HCEC 1CT (cell line): ENCODE data around the gene NYNRIN.

Source experiments
- DNase-seq: peaks from one replicate; pipeline ENCODE4 v3.0.0-alpha.2; 2017

The NYNRIN gene

DNA sequence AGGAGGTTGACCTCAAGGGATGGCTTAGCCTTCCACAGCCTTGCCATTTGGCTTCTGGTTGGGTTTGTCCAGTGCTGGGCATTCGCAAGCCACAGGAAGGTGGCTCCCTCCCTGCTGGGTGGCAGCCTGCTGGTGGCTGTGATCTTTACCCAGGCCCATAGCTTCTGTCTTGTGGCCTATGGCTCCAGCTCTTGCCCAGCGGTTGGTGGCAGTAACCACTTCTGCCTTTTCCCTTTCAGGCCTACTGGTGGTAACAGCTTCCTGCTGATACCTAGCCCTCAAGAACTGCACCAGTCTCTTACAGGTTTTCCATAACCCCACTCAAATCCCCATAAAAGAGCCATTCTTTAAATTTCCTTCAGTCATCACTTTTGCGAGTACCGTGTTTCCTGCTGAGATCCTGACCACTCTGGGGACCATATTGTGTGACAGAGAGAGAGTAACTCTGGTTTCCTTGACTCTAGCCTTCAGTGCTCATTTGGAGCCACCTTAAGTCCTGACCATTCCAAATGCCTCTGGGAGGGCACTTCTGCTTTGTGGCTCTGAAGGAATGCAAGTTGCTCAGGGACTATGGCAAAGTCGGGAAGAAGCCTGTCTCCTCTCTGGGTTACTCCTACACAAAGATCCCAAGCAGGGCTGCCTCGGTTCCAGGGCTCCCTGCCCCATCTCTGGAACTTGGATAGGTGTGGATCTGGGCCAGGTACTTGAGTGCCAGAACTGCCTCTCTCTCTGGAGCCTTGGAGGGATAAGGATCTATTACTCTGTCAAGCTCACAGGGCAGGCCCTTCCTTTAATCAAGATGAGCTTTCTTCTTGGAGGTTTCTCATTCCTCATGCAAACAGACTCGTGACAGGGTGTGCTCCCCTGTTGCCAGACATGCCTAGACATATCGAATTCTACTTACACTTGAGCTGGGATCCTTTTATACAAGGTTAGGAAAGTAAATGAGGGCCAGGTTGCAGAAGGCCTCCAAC, 2.9 kb upstream of the NYNRIN start:
- no peak for DNase-seq

DNA sequence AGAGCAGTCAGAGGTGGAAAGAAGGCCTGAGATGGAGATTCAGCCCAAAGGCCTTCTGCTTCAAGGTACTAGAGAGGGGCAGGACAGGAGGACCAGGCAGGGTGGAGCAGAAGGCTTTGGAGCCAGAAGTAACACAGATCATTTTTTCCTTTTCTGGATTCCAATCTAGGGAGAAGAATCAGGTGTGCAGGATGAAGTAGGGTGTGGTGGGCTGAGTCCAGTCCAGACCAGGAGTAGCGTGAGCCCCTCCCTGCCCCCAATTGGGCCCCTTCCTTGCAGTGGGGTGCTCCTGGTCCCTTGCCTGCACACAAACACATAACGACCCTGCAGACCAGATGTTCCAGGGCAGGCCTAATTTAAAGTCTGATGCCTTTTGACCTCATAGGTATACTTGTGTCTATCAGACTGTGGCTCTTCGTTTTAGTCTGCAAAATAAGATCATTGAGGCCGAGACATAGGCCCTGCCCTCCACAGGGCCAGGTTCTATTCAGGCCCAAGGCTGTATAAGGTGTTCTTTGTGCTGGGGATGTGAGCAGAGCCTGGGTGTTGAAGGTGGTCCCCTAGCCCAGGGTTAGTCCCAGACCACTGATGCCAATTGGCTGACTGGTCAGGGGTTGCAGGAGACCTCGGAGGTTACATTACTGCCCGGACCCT, 1.0 kb upstream of the NYNRIN start:
- DNase-seq, result no peak

DNA sequence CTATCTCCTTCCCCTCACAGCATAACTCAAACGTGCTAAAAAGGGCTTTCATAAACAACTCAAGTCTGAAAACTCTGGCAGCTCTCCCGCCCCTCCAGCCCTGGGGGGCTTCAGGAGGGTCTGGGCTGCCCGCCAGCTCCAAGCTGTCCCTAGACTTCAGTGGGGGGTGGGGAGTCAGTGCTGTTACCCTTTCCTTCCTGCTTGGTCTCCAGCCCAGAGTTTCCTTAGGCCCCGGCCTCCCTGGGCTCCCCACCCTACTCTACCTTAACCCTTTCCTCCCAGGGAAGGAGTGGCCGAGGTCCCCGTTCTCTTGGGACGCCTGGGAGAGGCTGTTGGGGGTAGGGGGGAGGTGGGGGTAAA, 530 bp upstream of the NYNRIN start:
- DNase-seq, result no peak

DNA sequence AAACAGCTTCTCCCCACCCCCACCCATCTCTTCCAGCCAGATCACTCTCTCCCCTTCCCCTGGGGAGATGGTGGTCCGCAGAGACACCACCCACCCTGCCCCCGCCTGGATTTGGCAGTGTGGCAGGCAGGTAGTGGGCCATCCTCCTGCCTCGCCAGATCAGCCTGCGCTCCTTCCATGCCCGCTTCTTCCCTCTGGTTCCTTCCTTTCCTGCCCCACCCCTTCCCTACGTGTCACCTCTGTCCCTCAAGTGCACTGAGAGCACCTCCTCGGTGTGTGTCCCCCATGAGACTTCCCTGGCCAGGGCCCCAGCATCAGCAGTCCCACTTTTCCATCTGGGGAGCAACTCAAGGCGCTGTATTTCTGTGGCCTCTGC, 632 bp downstream of the NYNRIN start:
- DNase-seq, result no peak

DNA sequence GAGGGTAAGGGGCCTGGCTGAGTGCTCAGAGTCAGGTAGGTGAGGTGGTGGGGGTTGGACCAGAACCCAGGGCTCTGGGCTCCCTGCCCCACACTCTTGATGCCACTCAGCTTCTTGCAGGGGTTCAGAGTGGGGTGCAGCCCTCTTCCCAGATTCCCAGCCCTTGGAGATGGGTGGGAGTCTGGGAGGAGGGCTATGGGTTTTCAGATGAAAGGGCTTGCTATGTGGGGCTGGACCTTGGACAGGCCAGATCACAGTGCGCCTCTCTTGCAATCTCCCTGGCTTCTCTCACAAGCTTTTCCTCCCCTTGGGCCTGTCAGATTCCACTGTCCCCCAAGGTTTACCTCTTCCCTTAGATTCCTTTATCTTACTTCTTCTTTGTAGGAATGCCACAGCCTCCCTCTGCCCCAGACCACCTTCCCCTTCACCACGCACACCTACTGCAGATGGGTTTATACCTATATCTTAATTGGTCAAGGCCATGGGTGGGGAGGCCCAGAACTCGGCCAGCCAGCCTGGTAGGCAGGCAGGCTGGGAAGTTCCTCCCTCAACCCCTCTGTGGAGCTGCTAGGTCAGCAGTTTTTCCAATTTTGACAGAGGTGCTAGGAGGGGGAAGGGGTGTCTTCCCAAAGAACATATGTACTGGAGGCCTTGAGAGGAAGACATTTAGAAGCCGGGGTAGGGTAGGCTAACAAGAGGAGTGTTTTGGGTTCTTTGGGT, 1.4 kb downstream of the NYNRIN start:
- DNase-seq, result no peak

DNA sequence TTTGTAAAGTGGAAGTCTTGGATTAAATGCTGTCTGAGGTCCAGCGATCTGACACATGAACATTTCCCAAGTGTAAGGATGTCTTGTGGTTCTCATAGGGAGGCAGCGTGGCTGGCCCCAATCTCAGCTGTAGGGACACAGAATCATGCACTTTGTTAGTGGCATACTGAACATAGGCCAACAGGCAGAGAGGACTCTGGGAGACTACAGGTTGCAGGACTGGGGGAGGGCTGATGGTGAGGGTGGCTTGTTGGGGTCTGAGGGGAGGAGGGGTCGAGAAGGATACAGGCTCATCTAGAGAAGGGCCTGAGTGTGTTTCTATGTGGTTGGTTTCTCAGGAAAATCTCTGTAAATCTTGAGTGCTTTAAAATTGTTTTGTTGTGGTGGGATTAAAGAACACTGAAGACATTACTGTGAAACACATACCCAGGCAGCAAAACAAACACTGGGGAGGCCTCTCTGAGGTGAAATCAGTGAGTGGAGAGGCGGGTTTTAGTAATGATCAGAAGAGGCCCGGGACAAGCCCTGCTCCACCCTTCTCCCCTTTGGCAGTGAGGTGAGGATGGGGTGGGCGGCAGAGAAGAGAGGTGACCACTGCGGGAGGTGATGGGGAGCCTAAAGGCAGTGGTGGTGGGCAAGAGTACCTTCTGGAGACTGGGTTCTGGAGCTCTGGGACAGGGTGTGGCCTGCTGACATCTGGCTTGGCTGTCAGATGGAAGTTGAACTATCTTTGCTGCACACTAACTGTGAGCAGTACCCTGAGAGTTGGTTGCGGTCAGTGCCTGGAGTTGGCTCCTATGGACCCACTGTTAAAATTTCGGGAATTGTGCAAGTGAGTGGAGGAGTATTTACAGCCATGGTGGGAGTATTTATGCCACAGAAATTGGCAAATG, 3.3 kb downstream of the NYNRIN start:
- no peak for DNase-seq

DNA sequence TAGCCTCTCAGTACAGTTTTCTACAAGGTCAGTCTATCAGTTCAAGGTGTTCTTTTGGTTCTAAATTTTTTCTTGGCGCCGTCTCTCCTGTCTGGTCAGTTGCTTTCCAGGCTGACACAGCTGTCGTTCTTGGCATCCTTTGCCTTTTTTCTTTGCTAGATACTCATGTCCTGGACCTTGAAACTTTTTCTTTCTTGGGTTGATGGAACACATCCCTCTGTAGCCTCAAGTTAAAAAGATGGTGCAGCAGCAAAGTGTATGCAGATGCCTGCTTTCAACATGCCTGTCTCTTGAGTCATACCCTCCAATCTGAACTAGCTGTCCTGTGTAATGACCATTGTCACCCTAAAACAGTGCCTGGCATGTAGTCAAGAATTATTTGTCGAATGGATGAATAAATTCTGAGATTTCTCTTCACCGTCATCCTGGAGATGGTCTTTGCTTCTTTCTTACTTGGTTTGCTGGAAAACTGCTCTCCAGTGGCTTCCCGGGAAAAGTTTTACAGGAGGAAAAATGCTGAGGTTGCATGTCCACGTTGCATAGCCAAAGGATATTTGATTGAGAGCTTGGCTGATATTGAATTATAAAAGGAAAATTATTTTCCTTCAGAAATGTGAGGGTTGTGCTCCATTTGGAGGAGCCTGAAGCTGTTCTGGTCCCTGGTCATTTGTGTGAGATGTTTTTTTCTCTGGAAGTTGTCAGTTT, 4.6 kb downstream of the NYNRIN start:
- DNase-seq, result peak; percentile 21

DNA sequence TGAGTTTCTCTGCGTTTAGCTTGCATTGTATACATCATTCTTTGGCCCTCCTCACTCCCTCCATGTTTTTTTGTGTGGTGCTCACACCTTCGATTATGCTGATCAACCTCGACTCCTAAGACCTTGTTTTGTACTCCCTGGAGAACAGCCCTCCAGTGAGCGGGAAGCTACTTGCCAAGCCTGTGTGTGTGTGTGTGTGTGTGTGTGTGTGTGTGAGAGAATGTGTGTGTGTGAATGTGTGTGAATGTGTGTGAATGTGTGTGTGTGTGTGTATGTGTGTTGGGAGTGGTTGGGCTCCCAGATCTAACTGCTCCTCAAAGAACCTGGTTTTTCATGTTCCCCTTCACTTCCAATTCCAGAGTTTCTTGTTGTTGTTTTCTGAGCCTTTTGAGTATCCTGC, 6.0 kb downstream of the NYNRIN start:
- no peak for DNase-seq

DNA sequence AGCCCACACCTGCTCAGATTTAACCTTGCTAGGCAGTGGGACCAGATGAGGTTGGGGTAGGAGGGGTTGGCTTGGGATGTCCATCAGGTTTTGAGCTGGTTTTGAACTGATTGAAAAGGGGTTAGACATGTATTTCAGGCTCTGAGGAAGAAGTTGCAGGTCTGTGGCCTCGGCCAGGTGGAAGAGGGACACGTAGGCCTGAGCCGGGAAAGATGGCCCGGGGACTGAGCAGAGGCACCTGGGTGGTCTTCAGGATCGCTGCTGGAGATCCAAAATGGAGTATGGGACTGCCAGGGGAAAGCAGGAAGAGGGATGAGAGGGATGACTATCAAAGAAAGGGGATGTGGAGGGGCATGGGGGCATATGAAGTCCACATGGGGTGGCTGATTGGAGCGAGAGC, 7.6 kb downstream of the NYNRIN start:
- no peak for DNase-seq

DNA sequence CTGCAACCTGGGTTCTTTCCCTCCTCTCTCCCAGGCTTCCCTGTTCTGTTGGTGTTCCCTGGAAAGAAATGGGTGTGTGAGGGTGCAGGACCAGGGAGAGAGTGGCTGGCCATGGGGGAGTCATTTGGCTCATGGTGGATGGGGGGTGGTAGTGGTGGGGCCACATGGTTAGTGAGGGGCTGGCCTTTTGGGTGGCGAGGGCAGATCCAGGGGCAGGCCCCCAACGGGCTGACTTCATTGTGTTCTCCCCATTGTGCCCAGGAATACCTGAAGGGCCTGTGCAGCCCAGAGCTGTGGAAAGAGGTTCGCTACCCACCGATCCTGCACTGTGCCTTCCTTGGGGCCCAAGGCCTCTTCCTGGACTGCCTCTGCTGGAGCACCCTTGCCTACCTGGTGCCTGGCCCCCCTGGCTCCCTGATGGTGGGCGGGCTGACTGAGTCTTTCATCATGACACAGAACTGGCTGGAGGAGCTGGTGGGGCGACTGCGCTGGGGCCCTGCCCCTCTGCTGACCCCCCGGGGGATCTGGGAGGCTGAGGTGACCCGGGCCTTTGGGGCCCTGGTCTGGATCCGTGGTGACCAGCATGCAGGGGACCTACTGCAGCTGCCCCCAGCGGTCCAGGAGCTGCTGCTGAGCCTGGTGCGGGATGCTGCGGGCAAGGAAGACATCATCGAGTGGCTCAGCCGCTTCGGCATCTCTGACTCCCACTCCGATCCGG, 9.0 kb downstream of the NYNRIN start:
- DNase-seq, result no peak

DNA sequence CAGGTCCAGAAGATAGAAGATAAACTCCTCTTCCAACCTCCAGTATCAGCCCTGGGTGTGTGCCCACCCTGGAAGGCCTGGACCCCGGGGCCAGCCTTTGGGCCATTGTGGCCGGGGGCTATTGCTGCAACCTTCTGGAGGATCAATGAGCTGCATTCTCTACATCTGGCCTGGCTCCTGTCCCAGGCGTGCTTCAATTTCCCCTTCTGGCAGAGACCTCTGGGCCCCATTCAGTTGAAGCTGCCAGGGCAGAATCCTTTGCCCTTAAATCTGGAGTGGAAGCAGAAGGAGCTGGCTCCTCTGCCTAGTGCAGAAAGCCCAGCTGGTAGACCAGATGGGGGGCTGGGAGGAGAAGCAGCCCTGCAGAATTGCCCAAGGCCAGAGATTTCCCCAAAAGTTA, 10.0 kb downstream of the NYNRIN start:
- no peak for DNase-seq

DNA sequence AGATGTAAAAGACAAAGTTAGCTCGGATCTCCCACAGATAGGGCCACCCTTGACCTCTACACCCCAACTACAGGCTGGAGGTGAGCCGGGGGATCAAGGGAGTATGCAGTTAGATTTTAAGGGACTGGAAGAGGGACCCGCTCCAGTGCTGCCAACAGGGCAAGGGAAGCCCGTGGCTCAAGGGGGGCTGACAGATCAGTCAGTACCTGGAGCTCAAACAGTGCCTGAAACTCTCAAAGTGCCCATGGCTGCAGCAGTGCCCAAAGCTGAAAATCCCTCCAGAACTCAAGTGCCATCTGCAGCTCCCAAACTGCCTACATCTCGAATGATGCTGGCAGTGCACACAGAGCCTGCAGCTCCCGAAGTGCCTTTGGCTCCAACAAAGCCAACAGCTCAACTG, 10.4 kb downstream of the NYNRIN start:
- DNase-seq, result no peak

DNA sequence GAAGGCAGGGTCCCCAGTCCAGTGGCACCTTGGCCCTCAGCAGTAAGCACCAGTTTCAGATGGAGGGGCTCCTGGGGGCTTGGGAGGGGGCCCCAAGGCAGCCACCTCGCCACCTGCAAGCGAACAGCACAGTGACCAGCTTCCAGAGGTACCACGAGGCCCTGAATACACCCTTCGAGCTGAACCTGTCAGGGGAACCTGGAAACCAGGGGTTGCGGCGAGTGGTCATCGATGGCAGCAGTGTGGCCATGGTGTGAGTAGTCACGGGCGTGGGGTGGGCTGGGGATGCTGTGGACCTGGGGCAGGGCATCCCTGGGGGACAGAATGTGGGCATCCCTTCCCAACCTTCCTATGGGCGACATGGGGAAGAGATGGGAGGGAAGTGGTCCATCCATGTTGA, 11.2 kb downstream of the NYNRIN start:
- DNase-seq, result no peak

DNA sequence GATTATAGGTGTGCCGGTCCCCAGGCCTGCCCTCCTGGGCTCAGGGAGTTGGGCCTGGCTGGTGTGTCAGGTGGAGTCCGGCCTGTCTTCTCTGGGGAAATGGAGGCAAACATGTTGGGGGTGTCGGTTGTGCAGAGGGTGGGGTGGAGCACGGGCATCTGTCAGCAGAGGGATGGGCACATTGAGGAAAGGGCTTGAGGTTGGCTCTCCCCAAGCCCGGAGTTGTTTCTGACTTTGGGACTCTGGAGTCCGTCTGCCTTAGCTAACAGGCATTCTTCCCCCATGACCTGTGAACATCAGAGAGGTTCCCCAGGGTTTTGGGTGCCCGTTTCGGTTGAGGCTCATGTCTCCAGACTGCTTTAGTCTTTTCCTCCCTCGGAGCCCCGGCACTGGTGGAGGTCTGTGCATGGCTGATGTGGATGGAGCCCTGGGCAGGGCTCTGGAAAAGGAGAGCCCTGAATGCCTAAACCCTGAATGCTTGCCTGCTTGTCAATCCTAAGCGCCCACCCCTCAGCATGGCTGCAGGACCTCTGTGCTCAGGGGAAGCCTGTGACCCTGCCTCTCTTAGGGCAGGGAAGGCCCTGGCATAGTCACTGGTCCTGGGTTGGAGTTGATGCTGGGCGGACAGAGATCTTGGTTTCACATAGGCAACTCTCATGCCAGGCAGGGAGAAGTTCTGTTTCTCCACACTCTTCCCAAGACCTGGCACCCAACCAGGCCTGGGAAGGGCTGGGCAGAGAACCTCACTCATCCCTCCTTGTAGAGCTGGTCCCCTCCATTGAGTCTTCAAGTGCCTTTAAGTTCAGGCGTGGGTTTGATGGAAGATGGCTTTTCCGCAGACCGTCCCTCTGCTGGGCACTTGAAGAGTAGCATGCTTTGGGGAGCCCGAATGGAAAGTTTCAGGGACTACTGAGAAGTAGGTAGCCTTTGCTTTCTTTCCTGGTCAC, 12.9 kb downstream of the NYNRIN start:
- DNase-seq, result peak; percentile 55

DNA sequence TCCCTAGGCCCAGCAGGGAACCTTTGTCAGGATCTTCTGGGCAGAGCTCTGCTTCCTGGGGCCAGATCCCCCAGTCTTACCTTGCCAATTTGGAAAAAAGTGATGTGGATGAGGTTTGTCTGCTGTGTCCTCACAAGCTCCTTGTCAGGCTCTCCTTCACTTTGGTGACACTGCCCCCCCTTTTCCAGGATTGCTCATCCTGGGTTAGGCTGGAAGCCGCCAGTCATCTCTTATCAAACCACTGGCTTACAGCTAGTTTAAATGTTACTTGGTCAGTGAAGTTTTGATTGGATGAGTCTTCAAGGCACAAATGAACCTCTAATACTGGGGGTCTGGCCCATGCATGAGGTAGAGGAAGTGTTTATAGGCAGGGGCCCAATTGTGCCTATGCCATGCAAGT, 15.3 kb downstream of the NYNRIN start:
- DNase-seq, result no peak

DNA sequence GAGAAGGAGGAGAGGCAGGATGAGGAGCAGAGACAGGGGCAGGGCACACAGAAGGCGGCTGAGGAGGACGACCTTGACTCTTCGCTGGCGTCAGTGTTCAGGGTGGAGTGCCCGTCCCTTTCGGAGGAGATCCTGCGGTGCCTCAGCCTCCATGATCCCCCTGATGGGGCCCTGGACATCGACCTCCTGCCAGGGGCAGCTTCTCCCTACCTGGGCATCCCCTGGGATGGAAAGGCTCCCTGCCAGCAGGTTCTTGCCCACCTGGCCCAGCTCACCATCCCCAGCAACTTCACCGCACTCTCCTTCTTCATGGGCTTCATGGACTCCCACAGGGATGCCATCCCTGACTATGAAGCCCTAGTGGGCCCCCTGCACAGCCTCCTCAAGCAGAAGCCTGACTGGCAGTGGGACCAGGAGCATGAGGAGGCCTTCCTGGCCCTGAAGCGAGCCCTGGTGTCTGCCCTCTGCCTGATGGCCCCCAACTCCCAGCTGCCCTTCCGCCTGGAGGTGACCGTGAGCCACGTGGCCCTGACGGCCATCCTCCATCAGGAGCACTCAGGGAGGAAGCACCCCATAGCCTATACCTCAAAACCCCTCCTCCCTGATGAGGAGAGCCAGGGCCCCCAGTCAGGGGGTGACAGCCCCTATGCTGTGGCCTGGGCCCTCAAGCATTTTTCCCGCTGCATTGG, 16.1 kb downstream of the NYNRIN start:
- DNase-seq, result no peak

DNA sequence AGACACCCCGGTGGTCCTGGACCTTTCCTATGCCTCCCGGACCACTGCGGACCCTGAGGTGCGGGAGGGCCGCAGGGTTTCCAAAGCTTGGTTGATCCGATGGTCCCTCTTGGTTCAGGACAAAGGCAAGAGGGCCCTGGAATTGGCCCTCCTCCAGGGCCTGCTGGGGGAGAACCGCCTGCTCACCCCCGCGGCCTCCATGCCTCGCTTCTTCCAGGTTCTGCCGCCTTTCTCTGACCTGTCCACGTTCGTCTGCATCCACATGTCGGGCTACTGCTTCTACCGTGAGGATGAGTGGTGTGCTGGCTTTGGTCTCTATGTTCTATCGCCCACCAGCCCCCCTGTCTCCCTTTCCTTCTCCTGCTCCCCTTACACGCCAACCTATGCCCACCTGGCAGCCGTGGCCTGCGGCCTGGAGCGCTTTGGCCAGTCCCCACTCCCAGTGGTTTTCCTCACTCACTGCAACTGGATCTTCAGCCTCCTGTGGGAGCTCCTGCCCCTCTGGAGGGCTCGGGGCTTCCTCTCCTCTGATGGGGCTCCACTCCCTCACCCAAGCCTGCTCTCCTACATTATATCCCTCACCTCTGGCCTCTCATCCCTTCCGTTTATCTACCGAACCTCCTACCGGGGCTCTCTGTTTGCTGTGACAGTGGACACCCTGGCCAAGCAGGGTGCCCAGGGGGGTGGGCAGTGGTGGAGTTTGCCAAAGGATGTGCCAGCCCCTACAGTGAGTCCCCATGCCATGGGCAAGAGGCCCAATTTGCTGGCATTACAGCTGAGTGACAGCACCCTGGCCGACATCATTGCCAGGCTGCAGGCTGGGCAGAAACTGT, 16.8 kb downstream of the NYNRIN start:
- DNase-seq, result no peak

DNA sequence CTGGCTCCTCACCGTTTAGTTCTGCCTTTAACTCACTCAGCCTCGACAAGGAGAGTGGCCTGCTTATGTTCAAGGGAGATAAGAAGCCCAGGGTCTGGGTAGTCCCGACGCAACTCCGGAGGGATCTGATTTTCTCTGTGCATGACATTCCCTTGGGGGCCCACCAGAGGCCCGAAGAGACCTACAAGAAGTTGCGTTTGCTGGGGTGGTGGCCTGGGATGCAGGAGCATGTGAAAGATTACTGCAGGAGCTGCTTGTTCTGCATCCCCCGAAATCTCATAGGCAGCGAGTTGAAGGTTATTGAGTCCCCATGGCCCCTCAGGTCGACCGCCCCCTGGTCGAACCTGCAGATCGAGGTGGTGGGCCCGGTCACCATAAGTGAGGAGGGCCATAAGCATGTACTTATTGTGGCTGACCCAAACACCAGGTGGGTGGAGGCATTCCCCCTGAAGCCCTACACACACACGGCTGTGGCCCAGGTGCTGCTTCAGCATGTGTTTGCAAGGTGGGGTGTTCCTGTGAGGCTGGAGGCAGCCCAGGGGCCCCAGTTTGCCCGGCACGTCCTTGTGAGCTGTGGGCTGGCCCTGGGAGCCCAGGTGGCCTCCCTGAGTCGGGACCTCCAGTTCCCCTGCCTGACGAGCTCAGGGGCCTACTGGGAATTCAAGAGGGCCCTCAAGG, 17.6 kb downstream of the NYNRIN start:
- no peak for DNase-seq
